Left lung (tissue), 10 donors: ENCODE data around the gene FGFR3. TPM values are rescaled to one million over a fixed set of nuclear protein-coding genes. Genes with fewer than 3 reads are reported as not detected.

Source experiments
- ATAC-seq: fragments of 200-7000 bp; cut with Tn5 transposase; one replicate; pipeline ENCODE4 v1.9.1; 2020; ENCODE audit warnings: moderate library complexity
- DNase-seq, 4 donors: peaks; one replicate each; pipeline ENCODE4 v3.0.0-alpha.2; 2013 to 2020
- H3K27ac ChIP-seq, 2 donors: fragments of 200-600 bp; sonication (generic) in 1 of 2; one replicate each; pipeline versions ENCODE4 v1.5.0 to v1.8.0; 2020 to 2021
- H3K27me3 ChIP-seq, 2 donors: fragments of 200-600 bp; sonication (generic) in 1 of 2; one replicate each; pipeline versions ENCODE4 v1.5.0 to v1.8.0; 2020 to 2021
- H3K36me3 ChIP-seq, 2 donors: fragments of 200-600 bp; sonication (generic) in 1 of 2; one replicate each; pipeline versions ENCODE4 v1.5.0 to v1.8.0; 2020 to 2021
- H3K4me1 ChIP-seq, 2 donors: fragments of 200-600 bp; one replicate each; pipeline ENCODE4 v1.8.0; 2021
- H3K4me3 ChIP-seq, 2 donors: fragments of 200-600 bp; sonication (generic) in 1 of 2; one replicate each; pipeline versions ENCODE4 v1.5.0 to v1.8.0; 2020 to 2021; ENCODE audit warnings: mild to moderate bottlenecking in 1 of 2
- H3K9me3 ChIP-seq, 2 donors: fragments of 200-600 bp; sonication (generic) in 1 of 2; one replicate each; pipeline versions ENCODE4 v1.5.0 to v1.8.0; 2020 to 2021
- intact Hi-C, 2 donors: fragments of 100-400 bp; cut with DNase I; formaldehyde crosslinking; loops; one replicate each; pipeline versions ENCODE4 v1.11.2 to v1.14.2; 2022
- polyA plus RNA-seq, 6 donors: library from polyadenylated mRNA; unstranded; fragments of 120-200 nt; gene quantifications; one replicate each; pipeline ENCODE4 v1.2.1, GENCODE V29; 2013; ENCODE audit not compliant: insufficient read length in 6 of 6
- total RNA-seq, 2 donors: library from RNA; stranded (reverse); fragmentation: NEBNext Ultra II Directional; extraction: Animal tissue kit (Norgen Biotek cat#: 25700); gene quantifications; one replicate each; pipeline ENCODE4 v1.2.1, GENCODE V29; 2021
- TF ChIP-seq, protein P1 (sequence below), 2 donors: fragments of 200-600 bp; sonication (generic) in 1 of 2; IDR thresholded peaks; one replicate each; pipeline versions ENCODE4 v1.5.0 to v1.8.0; 2021; ENCODE audit warnings: antibody characterized with exemption in 2 of 2
- donor health status: DM: no; HTN: yes; CAD: no.
- donor health status: DM: no; HTN: no; CAD: no.

Gene FGFR3
- total and polyA plus RNA-seq, 8 donors = 10.8 to 134 (median 90.4) TPM

DNA sequence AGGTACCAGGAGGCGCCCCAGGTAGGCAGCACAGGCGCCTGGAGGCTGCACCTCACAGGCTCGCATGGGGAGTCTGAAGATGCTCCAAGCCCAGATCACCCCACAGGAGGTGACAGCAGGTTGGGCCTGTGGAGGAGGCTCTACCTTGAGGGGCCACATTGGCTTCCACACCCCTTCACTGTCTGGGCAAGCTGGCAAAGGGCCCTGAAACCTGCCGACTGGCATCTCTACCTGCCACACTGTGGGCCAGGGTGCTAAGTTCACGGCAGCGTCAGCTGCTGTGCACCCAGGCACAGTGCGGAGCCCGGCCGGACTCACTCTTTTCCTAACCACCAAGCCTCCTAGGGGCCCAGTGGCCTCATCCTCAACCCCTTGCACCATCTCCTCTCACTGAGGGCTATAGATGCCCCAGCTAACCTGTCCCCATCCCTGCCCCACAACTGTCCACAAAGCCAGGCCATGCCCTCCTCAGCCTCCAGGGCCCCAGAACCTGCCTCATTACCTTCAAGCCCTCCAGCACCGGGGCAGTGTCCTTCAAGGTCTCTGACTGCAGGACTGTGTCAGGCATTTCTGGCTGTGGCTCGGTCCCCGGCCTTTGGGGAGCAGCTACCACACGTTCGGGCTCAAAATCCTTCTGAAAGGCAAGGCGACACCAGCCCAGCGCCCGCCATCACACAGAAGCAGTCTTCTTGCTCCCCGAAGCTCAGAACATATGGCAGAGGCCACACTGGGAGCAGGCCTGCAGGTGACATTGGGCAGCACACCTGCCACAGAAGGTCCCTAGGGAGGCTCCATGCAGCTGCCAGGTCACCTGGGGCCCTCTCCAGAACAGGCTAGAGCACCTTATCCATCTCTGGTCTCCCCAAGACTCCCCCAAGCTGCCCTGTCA lies 28.8 kb downstream of the FGFR3 start:
- Histone ChIP-seq H3K27me3 (no peaks in the 10 kb centered on the region), H3K4me3 (no peak overlapping the region), H3K27ac (no peak overlapping the region), H3K4me1 (no peaks in the 10 kb centered on the region), H3K36me3 (peaks cover 0 to 100% of the 10 kb centered on the region in 2 donors), H3K9me3 (no peaks in the 10 kb centered on the region)
- intact Hi-C loops = no loop called here
- TF ChIP-seq, protein P1, sequence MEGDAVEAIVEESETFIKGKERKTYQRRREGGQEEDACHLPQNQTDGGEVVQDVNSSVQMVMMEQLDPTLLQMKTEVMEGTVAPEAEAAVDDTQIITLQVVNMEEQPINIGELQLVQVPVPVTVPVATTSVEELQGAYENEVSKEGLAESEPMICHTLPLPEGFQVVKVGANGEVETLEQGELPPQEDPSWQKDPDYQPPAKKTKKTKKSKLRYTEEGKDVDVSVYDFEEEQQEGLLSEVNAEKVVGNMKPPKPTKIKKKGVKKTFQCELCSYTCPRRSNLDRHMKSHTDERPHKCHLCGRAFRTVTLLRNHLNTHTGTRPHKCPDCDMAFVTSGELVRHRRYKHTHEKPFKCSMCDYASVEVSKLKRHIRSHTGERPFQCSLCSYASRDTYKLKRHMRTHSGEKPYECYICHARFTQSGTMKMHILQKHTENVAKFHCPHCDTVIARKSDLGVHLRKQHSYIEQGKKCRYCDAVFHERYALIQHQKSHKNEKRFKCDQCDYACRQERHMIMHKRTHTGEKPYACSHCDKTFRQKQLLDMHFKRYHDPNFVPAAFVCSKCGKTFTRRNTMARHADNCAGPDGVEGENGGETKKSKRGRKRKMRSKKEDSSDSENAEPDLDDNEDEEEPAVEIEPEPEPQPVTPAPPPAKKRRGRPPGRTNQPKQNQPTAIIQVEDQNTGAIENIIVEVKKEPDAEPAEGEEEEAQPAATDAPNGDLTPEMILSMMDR (IDR thresholded peaks at IDR 0.05) = no peak
- DNase-seq (no peak), ATAC-seq (no peak)

DNA sequence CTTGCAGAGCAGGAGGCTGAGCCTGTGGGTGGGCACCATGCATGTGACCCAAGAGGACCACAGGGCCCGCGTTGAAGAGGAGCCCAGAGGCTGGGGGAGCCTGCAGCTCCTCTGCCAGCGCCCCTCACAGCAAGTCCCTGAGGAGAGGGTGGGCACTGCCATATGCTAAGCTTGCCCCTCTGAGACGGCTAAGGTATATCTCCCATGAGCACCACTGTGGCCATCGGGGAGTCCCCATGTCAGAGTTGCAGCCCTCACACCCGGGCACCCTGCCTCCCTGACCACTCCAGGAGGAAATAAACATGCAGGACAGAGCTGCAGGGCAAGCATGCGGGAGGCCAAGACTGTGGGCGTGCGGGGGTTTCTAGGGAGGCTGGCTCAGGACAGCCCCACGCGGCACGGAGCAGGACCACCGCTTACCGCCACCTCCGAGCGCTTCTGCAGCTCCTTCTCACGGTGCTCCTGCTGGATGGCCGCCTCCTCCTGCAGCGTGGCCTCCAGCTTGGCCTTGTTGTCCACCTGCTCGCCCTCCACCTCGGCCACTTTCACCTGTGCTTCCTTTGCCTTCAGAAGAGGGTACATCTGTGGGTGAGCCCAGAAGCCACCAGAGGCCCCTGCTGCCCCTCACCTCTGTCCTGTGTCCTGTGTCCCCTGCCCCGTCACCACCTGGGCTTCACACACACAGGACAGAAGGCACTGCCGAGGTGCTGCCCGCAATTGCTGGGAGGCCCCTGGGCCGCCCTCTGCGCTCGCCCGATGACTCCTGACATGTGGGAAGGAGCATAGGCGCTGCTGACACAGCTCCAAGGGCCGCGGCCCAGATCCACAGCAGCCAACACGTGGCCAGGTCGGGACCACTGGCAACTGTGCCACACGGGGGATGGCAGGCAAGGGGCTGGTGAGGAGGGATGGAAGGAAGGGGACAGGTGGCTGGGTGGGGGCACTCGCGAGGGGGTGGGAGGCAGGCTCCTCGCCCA lies 29.8 kb downstream of the FGFR3 start:
- Histone ChIP-seq H3K9me3 (no peaks in the 10 kb centered on the region), H3K36me3 (peaks cover 0 to 92% of the 10 kb centered on the region in 2 donors), H3K27ac (no peak overlapping the region), H3K4me3 (no peak overlapping the region), H3K27me3 (no peaks in the 10 kb centered on the region), H3K4me1 (no peaks in the 10 kb centered on the region)
- ATAC-seq (no peak), DNase-seq (no peak)
- TF ChIP-seq, protein P1 (IDR thresholded peaks at IDR 0.05) = no peak
- intact Hi-C loops = no loop called here

DNA sequence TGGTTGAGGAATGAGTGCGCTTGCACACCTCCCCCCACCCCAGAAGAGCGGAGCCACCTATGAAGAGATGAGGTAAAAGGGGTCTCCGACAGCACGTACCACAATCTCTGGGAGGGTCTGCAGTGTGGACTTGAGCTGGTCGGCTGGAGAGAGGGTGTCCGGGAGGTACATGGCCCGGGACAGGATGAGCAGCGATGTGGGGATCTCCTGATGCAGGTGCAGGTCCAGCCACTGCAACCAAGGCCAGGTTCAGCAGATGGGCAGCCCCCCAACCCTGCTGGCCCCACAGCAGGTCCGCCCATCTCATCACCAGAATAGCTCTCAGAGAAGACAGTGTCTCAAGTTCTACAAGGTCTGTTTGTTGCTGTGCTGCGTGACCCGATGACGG lies 30.4 kb downstream of the FGFR3 start:
- DNase-seq (no peak), ATAC-seq (no peak)

DNA sequence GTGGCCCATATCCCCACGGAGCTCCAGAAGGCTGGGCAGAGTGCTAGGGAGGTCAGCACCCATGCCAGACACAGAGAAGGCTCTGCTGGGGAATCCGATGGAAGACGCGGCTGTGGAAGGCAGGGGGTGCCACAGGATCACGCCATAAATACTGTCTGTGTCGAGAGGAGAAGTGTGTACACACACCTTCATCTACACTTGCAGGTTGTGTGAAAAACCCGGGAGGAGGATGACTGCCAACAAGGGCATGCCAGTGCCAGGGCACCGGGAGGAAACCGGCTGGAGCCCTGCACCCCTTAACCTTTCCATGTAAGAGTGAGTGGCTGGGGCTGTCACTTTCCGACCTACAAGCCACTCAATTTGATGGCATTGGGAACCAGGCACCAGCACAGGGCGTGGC lies 31.7 kb downstream of the FGFR3 start:
- ATAC-seq = no peak
- H3K36me3 ChIP-seq = peaks cover 0 to 79% of the 10 kb centered on the region in 2 donors
- TF ChIP-seq, protein P1 (IDR thresholded peaks at IDR 0.05) = no peak
- no peaks in the 10 kb centered on the region for H3K27me3 ChIP-seq
- no peak for DNase-seq
- no peak overlapping the region for H3K27ac ChIP-seq
- H3K9me3 ChIP-seq = no peaks in the 10 kb centered on the region
- no peaks in the 10 kb centered on the region for H3K4me1 ChIP-seq
- H3K4me3 ChIP-seq = no peak overlapping the region
- intact Hi-C loops = no loop called here

More for the DNA sequence above, 30.4 kb downstream of the FGFR3 start:
- no peaks in the 10 kb centered on the region for H3K9me3 ChIP-seq
- TF ChIP-seq, protein P1 (IDR thresholded peaks at IDR 0.05) = no peak
- intact Hi-C loops = no loop called here
- H3K27me3 ChIP-seq = no peaks in the 10 kb centered on the region
- H3K4me1 ChIP-seq = no peaks in the 10 kb centered on the region
- no peak overlapping the region for H3K4me3 ChIP-seq
- peaks cover 0 to 85% of the 10 kb centered on the region in 2 donors for H3K36me3 ChIP-seq
- no peak overlapping the region for H3K27ac ChIP-seq

DNA sequence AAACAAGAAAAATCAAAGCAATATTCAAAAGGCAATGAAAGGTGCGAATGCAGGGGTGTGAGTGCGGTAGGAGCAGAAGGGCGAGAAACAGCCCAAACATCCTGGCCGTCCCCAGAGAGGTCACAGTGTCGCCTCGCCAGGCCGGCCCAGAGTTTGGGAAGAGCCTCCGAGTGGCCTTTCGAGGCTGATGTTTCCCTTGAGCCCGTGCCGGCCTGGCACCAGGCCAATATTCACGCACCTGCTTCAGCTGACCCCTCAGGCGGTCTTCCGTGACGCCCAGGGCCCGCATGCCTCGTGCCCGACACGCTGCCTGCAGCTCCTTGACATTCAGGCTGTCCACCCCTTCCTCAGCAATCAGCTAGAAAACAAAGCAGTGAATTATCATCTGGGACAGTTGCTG lies 32.2 kb downstream of the FGFR3 start:
- intact Hi-C loops = no loop called here
- Histone ChIP-seq H3K4me3 (no peak overlapping the region), H3K4me1 (no peaks in the 10 kb centered on the region), H3K36me3 (peaks cover 0 to 79% of the 10 kb centered on the region in 2 donors), H3K27ac (no peak overlapping the region), H3K27me3 (no peaks in the 10 kb centered on the region), H3K9me3 (no peaks in the 10 kb centered on the region)
- TF ChIP-seq, protein P1 (IDR thresholded peaks at IDR 0.05) = no peak
- DNase-seq (no peak), ATAC-seq (no peak)
